Kasumi-1 (cell line): ENCODE data around the gene IQSEC1.

Source experiments
- DNase-seq, 2 experiments: peaks; one replicate each; lab custom pipeline; 2025; lab: John Stamatoyannopoulos, UW

The IQSEC1 gene

DNA sequence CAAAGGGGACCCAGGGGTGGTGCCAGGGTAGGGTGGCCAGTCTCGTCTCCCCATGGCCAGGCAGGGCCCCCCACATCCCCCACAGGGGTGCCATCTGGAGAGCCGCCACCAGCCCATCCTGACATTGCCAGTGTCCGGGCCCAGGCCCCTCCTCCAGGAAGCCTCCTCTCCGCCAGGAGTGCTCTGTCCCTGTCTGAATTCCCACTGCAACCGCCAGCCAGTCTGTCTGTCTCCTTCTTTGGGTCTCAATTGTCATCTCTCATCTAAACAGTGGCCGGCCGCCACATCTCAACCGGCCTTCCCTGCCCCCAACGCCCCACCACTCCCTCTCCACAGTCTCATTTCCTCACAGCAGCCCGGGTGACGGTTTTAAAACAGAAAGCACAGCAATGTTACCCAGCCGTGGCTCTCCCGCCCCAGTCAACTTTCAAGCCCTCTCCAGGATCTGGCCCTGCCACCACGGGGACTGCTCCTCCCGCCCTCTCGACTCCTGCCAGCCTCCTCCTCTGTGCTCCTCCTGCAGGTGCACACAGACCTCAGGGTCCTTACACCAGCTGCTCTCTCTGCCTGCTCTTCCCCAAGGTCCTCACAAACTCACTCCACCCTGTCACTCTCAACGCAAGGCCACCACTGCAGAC is 57.0 kb downstream of the IQSEC1 start:
- DNase-seq, result peak; percentile 38 to 42

DNA sequence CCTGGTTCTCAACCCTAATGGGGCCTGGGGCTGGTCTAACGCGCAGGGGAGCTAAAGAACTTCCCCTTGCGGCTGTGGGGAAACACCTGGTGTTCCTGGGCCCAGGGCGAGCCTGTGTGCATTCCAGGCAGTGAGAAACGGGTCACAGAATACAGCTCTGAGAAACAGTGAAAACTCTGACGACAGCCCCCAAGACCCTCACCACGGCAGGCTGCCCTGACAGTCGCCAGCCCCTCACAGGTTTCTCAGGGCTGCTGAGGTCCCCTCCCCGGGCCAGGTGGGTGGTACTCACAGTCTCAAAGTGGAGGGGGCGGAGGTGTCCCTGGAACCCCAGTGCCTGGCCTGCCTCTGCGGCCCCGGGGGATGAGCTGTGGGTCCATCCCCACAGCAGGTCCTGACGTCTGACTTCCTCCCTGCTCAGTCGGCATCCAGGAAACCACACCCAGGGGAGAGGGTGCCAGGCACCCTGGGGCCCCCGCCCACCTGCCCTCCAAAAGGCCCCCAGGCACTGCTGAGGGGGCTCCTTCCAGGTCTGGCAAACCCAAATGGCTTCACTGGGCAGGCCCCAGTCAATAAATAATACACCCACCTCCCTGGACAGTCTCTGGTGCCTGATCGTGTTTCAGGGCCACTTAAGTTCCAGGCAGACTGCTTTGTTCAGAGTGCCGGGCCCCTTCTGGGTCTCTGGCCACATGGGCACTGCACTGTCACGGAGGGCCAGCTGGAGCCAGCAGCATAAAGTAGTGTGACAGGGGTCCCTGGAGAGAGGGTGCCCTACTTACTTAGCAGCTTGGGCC is 57.7 kb downstream of the IQSEC1 start:
- DNase-seq, result no peak

DNA sequence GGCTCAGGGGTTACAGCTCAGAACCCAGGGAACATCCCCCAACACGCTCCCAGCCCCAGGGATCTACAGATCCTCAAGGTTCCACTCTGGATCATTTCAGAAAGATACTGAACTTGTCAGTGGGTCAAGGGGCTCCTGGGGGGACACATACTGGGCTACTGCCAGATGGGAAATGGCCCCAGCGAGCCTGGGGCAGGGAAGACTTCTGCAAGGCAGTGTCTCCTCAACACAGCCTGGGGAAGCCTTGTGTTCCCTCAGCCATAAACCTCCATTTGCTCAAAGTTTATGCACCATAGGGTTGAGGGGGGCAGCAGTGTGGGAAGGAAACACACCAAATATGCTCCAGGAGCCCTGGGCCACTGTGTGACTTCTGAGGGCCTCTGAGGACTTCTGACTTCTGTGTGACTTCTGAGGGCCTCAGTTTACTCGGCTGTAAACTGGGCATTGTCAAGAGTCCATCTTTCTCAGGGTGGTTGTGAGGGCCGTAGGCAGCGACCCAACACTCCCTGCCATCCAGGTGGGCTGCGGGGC is 58.4 kb downstream of the IQSEC1 start:
- DNase-seq, result no peak

DNA sequence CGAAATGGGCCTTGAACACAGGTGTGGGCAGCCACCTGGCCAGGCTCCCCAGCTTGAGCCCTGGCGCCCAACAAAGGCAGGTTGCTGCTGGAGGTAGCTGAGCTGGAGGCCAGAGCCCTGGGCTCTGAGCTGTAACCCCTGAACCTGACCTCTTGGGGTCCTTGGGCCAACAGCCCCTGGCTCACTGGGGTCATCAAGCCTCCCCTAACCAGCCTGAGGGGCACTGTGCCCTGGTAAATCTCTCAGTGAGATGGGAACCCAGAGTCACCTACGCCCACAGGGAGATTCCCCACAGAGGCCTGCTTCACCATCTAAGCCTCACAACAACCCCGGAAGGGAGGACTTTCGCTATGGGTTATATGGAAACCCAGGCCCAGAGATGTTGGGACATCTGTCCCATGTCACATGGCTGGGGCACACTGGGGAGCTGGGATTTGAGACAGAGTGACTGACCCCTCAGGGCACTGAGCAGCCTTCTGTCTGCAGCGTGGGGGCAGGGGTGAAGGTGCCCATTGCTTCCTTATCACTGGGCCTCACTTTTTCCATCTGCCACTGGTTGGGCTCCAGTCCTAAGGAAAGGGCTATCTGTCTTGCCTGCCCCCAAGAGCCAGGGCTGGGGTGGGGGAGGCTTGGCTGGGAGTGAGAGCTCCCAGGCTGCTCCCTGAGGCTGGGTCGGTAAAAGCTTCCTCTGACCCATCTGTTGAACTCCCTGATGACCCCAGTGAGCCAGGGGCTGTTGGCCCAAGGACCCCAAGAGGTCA is 59.1 kb downstream of the IQSEC1 start:
- no peak for DNase-seq

DNA sequence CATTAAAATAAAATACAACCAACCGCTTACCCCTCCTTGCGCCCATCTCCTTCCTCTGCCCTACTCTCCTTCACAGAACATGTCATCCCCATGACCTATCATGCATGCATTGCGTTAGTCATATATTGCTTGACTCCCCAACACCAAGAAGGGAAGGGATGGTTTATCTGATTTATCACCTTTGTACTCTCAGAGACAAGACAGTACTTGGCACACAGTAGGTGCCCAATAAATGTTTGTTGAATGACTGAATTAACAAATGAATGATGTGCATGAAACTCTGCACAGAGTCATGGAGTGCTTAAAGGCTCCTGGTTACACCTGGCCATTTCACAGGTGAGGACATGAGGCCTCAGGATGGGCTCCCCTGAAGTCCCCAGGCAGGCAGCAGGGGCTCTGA is 59.7 kb downstream of the IQSEC1 start:
- no peak for DNase-seq

DNA sequence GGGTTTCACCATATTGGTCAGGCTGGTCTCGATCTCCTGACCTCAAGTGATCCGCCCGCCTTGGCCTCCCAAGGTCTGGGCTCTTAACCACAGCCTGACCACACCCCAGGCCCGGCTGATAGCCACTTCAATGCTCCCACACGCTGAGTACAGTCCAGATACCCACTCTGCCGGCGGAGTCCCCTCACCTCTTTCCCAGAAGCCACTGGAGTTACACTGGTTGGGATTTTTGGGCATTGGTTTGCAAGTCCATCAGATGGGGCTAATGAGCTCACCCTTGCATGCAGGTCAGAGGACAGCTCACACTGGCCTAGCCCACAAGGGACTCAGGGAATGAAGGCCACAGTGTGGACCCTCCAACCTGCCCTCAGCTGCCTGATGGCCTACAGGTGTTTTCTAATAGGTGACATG is 60.1 kb downstream of the IQSEC1 start:
- no peak for DNase-seq

DNA sequence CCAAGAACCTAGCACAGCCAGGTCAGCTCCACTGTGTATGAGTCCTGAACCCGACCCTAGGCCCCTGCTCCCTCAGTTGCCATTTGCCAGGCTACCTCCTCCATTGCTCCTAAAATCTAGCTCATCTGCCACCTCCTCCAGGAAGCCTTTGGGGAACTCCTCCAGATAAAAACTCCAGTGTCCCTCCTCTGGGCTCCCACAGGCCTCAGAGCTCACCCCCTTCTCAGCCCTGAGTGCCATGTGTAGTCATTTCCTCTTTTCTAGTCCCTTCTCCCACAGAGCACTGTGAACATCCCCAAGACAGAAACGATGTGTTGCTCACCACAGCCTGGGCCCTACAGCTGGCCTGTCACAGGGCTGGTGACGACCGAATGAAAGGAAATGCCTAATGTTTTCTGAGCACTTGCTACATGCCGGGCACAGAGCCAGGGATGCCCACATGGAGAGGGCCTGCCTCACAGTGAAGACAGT is 61.0 kb downstream of the IQSEC1 start:
- peak; percentile 97 for DNase-seq

DNA sequence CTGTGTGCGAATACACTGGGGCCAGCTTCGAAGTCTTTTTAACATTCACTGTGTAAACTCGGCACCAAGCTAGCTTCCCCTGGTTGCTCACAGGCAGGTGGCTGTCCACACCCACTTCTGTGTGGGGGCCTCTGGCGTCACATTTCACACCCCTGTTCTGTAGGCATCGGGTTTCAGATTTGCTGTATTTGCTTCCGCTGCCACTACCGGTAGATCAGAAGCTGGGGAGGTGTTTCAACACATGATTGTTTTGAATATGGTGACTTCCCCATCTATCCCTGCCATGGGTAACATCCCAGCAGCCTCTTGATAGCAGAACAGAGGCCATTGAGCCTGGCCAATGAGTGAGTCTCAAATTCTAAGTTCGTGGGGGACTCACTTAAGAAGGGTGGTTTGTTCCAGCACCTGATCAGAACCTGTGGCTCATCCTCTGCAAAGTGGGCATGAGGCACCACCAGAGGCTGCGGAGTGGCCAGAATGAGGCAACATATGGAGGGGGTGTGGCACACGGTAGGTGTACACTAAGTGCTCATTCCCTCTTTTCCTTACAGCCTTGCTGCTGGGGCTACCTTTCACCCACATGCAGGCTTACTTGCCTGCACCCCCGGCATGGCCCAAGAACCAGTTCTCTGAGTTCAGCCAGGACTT is 61.5 kb downstream of the IQSEC1 start:
- peak; percentile 80 for DNase-seq

DNA sequence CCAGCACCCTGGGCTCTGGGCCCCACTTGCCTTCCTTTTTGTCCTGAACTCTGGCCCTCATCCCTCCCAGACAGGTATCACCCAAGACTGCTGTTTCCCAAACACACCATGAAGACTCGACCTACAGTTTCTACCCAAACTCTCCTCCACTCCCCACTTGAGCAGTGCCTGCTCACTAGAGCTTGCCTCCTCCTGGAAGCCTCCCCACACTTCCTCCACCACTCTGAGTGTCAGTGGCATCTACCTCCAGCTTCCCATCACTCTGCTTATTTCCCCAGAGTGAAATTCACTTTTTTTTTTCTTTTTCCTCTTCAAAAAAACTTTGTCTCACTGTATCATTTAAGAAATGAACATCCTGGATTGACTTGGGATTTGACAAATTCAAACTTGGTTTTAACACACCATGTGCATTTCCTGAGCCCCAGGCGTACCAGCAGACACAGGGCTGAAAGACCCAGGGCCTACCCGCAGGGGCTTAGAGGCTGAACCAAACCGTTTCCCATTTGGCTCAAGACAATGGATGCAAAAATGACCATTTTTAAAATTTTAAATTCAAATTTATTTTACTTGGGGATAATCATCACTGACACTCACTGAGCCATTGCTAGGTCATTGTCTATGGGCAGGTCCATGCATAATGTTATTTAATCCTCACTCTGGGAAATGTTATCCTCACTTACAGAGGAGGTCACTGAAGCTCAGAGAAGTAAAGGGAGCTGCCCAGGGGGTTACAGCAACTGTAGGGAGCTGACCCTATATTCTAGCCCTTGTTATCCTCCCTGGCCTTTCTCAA is 62.3 kb downstream of the IQSEC1 start:
- no peak for DNase-seq

DNA sequence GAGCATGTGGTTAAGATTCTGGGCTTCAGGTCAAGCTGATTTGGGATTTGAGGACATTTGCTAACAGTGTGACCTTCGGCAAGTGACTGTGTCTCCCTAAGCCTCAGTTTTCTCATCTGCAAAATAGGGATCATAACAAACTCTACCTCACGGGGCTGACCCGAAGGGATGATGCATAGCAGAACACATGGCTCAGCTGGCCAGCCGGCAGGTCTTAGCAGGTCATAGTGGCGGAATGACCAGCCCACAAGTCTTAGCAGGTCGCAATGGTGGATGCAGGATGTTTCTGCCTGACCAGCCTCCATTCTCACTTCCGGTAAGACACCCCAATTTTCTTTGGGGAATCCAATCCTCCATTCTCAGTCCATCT is 63.3 kb downstream of the IQSEC1 start:
- no peak for DNase-seq

DNA sequence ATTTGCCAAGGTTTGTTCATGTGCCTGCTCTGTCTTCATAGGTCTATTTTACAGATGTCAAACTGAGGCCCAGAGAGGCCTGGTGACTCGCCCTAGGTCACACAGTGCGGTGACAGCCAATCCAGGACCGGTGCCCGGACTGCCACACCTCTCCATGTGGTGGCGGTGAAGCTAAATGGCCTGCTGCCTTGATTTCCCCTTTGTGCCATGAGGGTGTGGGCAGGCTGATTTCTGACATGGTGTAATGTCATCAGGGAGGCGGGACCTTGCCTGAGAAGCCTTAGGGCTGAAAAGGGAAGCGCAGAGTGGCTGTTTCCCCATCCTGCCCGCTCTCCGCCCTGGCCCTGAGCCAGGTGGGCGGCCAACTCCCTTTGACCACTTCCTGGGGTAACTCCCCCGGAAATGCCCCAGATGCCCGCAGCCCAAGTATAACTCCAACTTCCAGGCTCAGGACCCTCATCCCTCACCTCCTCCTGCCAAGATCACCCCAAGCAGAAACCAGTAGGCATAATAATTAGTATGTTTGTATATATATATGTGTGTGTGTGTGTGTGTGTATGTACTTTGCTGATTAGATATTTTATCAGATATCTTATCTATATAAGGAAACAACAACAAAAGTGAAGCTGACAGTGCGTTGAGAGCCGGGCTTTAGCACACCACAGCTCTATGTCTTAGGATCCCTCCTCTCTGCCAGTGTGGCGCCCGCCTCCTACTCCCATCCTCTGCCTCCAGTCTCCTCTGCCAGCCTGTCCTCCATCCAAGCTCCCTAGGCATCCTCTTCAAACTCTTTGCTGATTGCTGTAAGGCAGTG is 63.9 kb downstream of the IQSEC1 start:
- DNase-seq, result peak; percentile 82 to 84

DNA sequence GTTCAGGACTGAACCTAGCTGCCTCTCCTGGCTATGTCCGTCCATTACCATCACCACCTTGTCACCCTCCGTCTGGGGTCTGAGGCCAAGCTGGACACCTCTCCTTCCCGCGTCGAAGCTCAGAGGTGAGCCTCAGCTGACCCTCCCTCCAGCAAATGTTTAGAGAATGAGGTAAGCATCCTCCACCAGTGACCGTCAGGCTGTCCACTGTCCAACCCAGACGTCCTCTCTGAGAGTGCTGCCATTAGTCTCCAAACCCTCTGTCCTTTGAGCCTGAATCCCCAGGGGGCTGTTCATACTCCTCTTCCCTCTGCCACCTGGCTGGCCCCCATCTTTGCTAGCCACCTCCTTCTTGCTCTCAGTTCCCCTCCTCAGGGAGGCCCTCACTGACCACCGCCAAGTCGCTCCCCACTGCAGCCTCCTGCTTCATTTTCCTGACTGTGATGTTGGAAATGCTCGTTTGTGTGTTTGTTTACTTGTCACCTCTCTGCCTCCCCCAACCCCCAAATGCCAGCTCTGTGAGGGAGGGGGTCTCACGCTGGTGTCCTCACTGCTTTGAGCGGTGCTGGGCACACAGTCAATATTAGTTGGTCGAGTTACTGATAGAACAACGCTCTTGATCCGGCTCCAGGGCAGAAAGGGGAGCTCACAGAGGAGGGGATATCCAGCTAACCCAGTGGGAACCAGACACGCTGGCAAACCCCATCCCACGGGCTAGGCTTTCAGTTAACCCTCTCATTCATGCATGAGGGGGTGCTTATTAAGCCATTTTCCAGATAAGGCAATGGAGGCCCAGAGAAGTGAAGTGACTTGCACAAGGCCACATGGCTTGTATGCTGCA is 64.9 kb downstream of the IQSEC1 start:
- no peak for DNase-seq

DNA sequence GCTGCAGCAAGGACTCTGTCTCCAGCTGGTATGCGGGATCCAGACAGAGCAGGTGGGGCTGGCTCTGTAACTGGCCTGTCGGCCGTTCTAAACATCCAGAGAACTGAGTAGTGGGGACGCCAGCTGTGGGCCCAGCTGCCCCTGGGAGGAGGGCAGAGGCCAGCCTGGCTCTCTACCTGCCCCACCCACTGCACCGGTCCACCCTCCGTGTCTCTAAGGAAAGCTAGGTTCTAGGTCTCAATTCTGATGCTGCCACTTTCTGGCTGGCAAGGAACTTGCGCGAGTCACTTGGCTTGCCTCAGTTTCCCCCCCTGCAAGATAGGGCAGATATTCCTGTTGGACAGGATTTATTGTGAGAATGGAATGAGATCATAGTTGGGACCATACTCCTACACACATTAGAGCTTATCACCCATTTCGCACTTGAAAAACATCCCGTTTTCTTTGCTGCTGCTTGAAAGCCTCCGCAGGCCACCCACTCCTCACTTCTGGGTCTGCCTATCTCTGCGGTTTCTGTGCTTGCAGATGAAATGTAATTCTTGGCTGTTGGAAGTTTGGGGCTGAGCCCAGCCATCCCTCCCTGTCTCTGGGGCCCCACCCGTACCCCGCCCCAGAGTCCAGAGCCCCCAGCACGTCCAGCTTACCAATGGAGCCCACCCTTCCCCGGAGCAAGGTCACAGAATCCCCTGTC is 65.8 kb downstream of the IQSEC1 start:
- no peak for DNase-seq

DNA sequence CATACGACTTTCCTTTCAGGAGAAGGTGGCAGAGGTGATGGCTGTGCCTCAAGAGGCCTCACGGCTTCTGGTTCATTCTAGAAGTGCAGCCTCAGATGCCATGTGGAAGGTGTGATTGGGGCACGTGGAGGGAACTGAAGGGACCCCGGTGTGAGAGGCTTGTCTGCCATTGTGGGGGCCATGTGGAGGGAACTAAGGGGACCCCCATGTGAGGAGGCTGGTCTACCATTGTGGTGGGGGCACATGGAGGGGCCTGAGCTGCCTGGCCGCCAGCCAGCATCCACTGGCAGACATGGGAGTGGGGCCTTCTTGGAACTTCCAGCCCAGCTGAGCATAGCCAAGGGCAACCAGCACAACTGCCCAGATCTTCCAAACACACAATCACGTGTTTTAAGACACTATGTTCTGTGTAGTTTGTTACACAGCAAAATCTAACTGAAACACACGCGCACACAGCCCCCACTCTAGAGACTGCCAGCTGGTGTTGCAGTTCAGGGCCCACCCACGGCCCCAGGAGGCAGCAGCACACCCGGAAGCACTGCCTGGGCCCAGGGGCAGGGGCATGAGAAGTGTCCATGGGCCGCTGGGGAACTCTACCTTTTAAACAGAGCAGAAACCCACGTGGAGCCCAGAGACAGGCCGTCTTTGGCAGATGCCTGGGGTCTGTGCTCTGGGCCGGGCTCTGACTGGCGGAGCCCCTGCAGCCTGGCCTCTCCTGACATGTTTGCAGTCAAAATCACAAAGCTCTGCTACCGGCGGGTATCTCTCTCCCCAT is 66.8 kb downstream of the IQSEC1 start:
- no peak for DNase-seq

DNA sequence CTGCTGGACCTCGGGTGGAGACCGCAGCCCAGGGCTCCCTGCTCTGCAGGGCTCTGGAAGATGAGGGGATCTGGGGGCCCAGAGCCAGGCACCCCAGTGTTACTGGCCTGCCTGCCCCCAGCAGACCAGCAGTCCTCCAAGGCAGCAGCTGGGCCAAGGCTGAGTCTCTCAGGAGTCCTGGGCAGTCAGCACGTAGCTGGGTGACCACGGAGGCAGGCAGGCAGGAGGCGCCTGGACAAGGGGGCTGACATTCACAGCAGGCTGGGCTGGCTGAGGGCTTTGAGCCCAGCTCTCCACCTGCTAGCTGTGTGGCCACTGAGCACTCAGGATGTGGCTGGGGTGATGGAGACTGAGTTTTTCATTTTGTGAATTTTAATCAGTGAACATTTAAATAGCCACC is 67.9 kb downstream of the IQSEC1 start:
- no peak for DNase-seq

DNA sequence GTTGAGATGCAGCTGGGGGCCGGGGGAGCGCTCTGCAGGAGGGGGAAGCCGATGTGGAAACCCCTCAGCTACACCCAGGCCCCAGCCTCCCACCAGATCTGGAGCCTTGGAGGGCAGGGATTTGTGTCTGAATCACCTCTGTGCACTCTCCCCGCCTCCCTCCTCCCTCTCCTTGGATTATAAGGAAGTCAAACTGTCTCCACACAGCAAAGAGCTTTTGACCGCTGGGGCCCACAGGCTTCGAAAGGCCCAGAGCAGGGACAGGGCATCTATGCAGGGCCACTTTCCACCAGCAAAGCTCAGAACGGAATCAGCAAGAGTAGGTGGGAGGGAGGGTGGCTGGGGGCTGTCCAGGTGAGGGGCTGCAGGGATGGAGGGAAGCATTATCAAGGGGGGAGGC is 68.9 kb downstream of the IQSEC1 start:
- no peak for DNase-seq

DNA sequence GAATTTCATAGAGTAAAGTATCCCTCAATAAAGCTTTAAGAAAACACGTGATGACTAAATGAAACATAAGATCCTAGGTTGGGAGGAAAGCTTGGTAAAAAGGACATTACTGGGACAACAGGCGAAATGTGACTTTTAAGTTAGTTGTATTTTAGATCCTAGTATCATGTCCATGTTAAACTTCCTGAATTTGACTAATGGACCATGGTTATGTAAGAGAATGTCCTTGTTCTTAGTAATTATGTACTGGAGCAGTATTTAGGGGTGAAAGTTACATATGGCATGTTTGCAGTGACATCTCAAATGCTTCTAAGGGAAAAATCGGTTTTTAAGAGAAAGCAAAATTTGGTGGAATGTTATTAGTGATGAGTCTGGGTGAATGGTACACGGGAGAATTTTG is 69.6 kb downstream of the IQSEC1 start:
- DNase-seq, result no peak
